Measurements from ENCODE around the gene SPTB.

SPTB gene

GRCh38 chr14:64763085-64763782 is 116.5 kb downstream of the SPTB start:
- no peak for DNase-seq

DNA sequence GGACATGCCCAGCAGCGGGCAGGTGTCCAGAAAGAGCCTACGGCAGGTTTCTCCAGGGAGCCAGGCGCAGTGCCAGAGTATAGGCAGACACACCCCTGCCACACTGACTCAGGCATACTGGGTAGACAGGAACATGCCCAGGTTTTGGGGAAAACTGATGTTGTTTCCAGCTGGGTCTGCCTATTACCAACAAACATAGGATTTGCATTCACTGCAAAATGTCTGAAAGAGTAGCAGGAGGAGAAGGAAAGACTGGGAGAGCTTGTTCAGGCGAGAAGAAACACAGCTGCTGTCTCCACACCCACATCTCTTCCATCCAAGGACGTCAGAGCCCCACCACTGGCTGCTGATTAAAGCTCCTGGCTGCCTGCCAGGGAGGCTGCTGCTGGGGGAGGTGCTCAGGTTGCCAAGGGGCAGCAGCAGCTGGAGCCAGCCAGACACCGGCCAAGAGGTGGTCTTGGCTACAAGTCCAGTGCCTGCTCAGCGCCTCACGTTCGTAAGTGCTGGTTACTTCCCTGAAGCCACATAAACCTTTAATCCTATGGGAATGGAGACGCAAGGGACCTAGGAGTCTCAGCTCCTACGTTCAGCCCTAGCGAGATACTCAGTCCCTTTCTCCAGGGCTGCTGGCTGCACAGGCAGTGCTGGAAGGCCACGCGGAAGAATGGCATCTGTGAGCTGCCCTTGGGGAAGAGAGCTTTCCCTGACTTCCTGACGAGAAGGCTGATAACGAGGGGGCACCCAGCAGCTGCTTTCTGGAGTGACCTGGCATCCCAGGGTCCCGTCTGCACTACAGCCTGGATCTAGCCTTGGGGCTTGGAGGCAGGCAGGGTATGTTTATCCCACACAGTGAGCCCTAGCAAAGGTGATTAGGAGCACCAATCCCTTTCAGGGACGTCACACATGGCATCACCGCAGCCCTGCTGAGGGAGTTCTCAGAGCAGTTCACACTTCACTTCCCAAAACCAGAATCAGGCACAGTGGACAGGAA is 117.4 kb downstream of the SPTB start:
- DNase-seq: peak; percentile 65

GRCh38 chr14:64761441-64762043 is 118.2 kb downstream of the SPTB start:
- DNase-seq: no peak

DNA sequence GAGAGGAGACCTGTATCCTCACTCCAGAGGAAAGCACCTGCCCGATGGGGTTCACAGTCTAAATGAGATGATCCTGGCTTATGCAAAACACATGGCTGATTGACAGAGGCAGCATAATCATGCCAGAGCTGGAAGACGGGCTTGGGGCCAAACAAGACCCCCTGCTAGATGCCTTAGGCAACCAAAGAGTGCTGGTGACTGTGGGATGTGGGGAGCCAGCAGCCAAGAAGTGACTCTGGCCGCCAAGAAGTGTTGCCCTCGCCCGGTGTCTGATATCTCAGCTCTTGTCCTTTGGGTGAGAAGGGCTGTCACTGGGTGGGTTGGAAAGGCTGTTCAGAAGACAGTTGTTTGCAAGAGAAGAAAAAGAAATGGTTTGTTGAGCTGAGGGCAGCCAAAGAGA is 118.8 kb downstream of the SPTB start:
- no peak for DNase-seq

- DNase-seq: peak; percentile 88
These were observed 119.5 kb downstream of the SPTB start for GRCh38 chr14:64760146-64760755.

- DNase-seq: no peak
These were observed 120.2 kb downstream of the SPTB start for GRCh38 chr14:64759555-64759938.

DNA sequence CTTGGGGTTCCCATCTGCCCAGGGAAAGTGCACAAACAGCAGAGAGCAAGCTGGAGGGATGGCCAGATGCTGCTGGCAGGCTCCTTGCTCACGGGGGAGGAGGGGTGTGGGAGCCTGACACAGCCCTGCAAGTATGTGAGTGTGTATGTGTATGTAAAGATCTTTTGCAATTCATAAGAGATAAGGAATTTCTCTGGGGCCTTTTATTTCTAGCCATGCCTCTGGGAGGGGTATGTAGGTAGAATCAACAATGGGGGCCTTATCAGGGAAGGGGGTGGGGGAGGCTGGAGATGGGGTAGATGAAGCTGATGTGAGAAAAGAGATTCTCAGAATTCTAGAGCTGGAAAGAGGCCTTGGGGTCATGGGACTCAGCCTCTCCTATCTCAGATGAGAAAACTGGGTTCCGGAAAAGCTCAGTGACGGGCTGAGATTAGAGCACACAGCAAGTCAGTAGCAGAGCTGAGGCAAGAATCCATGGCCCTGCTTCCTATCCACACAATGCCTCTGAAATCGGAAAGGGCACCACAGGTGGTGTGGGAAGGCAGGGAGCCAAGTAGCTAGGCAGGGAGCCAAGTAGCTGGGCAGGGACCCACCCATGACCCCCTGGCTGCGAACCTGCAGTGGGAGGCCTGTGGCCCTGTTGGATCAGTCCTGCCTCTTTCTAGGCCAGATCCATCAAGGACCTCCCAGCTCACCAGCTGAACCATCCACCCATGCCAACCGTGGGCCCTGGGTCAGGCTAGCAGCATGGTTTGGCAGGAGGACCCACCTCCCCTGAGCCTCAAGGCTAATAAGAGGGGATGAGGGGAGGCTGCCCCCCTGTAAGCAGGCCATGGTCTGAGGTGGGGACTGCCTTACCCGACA is 120.8 kb downstream of the SPTB start:
- no peak for DNase-seq

DNA sequence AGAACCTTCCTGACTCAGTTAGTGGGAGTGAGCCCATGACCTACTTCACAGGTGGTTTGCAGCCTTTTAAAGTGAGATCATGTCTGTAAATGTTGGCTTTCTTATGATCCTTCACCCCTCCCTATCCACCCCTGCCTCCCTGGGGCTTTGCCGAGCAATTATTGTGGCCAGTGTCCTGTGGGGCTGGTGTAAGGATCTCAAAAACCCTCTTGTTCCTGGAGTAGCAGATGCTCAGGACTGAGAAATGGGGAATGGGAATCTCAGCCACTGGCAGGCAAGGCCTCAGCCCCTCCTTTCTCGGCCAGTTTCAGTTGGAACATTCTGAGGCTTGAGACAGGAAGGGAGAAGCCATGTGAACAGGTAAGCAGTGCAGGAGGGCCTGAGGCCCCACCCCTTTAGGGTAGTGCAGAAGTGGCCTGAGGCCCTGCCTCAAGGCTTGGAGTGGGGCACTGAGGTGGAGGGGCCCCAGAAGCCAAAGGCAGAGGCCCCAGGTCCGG is 121.6 kb downstream of the SPTB start:
- DNase-seq: no peak

DNA sequence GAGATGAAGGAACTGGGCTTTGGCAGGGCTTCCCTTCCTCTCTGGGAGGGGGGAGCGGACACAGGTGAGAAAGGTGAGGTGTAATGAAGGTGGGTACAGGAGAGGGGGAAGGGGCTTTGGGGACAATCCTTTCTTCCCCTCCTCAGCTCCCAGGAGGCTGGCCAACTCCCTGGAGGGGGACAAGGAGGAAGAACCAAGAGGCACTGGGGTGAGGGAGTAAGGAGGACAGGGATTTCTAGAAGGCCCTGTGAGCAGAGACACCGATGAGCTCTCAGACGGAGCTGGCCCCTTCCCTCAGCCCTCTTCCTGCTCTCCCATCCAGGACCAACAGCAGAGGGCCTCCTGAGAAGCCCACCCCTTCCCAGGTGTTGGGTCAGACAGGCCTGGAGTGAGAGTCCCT is 122.1 kb downstream of the SPTB start:
- DNase-seq: no peak

DNA sequence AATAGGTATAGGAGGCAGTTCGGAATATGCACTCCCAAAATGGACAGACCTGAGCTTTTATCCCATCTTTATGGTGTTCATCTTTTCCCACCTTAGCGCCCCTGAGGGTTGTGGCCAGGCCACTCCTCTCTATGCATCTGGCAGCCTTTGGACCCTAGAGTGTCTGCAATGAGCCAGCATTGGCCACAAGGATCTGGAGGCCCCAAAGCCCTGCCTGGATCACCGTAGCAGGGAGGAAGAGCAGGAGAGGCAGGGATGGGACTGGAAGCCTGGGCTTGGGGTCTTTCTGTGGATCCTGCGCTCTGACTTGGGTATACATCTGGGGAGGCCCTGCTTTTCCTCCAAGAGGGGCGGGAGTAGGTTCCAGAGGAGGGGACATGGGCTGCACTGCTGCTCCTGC is 123.0 kb downstream of the SPTB start:
- DNase-seq: no peak

- no peak for DNase-seq
These were observed 123.9 kb downstream of the SPTB start for GRCh38 chr14:64755781-64756221.

DNA sequence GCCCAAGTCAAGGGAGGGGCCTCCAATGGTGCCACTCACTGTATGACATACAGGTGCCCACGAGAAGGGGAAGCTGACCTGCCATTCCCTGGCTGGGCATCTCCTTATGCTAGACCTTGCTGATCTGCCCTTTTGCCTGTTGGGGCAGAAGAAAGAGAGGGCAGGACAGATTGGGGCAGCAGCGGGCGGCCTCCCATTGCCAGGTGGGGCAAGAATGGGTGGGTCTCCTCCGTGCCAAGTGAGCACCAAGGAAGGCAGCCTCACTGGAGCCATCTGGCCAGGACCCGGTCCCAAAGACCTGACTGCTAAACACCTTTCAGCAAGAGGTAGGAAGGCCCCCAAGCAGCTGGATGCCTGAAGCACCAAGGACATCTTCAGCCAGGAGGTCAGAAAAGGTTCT is 125.0 kb downstream of the SPTB start:
- DNase-seq: no peak

- no peak for DNase-seq
These were observed 125.7 kb downstream of the SPTB start for GRCh38 chr14:64753999-64754398.

DNA sequence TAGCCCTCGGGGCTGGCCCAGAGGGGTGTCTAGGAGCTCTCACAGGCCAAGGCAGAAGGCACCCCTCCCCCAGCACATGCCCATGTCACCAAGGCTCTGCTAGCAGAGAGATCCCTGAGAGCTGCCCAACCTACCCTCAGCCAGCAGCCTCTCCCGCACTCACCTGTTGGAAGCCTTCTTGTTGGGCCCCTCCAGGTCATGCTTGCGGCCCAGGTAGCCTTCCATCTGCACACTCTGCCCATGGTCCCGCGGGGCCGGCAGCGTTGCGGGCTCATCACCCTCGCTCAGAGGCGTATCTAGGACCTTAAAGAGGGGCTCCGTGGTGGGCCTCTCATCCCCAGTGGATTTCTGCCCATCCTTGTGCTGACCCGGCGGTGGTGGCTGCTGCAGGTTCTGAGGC is 126.3 kb downstream of the SPTB start:
- DNase-seq: no peak

DNA sequence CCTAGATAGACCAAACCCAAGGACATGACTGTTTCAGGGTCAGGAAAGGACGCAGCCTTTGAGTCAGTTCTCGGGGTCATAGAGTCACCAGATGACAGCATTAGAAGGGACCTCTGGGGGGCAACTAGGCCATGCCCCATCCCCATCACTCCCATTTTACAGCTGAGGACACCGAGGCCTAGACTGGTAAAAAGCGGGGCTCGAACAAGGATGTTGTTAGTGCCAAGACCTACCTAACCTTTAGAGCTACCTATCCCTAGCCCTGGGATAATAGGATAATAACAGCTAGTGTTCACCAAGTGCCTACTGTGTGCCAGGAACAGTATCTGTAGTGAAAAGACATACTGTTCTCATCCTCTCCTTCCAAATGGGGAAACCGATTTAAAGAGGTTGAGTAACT is 126.8 kb downstream of the SPTB start:
- no peak for DNase-seq

DNA sequence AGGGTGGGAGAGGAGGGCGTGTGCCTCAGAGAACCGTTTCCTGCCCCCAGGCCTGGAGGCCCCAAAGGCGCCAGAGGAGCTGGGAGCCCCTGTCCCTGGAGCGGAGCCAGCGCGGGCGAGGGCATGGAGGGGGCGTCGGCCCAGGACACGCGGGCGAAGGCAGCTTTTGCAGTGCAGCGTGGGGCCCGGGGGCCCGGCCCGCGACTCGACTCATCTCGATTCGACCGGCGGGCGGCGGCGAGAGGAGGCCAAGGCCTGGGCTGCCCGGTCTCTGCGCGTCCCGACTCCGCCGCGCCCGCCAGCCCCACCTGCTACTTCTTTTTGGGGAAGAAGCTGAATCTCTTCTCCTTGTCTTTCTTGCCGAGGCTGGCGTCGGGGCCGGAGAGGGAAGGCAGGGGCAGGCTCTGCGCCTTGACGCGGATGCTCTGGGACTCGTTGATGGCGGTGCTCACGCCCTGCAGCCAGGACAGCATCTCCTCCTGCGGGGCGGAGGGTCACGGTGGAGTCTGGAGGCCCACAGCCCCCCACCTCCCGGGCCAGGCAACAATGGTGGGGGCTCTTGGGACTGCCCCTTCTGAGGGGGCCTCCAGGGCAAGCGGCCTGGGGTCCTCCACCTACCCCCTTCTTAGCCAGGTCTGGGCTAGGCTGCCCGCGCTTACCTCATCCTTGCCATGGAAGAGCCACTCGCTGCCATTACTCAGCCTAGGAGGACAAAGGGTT is 130.6 kb downstream of the SPTB start:
- no peak for DNase-seq

GRCh38 chr14:64748521-64748920 is 131.2 kb downstream of the SPTB start:
- no peak for DNase-seq

DNA sequence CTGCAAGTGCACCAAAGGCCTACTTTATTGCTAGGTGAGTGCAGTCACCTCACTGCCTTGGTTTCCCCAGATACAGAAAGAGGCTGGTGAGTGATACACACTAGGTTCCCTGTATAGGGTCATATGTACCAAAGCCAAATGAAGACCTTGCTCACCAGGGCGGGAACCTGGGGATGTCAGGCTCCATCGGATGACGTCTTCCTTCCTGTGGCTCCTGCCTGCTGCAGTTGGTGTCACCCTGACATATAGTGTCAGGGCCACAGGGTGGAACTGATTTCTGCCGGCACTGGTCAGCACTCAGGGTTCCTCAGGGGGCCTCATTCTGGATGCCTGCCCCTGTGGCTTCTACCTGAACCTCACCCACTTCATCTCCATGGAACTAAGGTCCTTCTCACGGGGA is 132.4 kb downstream of the SPTB start:
- DNase-seq: no peak

DNA sequence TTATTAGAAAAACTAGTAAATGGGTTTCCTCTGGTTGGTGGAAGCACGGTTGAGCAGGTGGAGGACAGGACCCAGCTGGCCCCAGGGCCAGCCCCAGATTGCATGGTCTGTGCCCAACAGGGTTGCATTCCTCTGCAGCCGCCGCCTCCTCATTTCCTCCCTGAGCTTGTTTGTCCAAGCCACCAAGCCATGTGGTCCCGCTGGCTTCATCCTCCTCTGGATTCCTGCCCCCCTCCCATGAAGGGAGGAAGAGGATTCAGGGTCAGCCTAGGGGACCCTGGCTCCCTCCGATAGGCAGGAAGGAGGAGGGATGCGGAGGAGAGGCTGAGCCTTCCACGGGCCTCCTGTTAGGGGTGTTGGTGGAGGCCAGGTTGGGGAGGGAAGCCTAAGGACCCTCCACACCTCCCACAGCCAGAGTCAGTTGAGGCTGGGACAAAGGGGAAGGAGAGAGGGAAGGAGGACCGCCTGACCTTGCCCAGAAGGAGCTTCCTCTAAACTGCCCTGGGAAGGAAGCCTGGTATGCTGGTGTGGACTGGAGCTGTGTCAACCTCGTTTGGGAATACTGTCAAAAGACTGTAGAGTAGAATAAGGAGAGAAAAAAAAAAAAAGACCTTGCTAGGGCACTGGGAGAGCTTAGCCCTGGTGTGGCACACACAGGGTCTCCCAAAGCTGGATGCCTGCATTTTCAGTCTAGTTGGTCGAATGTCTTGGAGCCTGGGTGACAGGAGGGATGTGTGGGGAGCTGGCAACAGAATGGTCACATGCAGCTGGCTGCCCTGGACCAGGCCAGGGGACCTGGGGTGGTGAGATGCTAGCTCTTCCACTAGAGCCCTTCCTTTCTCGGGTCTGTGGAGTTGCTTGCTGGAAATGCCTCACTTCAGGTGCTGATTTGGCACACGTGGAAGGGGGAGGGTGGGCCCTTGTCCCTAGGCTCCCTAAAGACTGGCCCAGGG is 133.1 kb downstream of the SPTB start:
- DNase-seq: no peak

DNA sequence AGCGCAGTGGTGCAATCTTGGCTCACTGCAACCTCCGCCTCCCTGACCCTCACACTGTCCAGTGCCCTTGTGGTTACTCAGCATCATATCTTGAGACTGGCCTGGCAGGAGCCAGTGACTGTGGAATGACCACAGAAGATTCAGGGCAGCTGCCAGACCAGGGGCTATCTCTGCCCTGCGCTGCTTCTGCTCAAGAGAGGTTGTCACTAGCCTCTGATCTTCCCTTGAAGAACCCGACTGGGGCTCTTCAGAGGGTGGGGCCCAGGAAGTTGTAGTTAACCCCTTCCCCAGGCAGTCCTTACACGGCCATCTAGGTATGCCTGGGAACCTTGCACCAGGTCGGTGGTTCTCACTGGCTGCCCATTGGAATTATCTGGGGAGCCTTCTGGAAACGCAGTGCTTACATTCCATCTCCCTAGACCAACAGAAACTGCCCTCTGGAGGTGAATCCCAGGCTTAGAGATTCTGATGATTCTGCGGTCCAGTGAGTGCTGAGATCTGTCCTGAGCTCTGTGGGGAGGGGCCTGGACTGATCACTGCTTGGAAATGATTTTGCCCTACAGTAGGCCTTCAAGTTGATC is 134.1 kb downstream of the SPTB start:
- DNase-seq: no peak

All from activated CD8-positive, alpha-beta memory T cell treated with anti-CD3 and anti-CD28 coated beads, Interleukin-2, amount 50 U/mL, for 48 hours (primary cell).